PC-3 (cell line): ENCODE measurements around the gene FUT7. TPM values are rescaled to one million over a fixed set of nuclear protein-coding genes. Genes with fewer than 3 reads are reported as not detected.

Experiments
- ATAC-seq: fragments of 200-7000 bp; cut with Tn5 transposase; 2 replicates; pipeline ENCODE4 v1.9.1; 2020; ENCODE audit warnings: mild to moderate bottlenecking, moderate library complexity
- BruUV-seq: library from RNA; stranded (reverse); fragments of 400-500 nt; replicated peaks from 2 replicates; lab custom pipeline; 2021; lab: Mats Ljungman, UMichigan
- CTCF ChIA-PET: fragments of 300-600 bp; sonication (Branson Sonifier 250); formaldehyde crosslinking; loops from one replicate; lab custom pipeline; 2022; ENCODE audit warnings: antibody characterized with exemption; lab: Charles Lee
- POLR2A ChIA-PET: fragments of 300-600 bp; sonication (Branson Sonifier 250); formaldehyde crosslinking; loops from one replicate; lab custom pipeline; 2022; ENCODE audit warnings: antibody characterized with exemption; ENCODE audit not compliant: unreplicated experiment; lab: Charles Lee
- DNase-seq: peaks from one replicate; pipeline ENCODE4 v3.0.0-alpha.2; 2015
- H2AFZ ChIP-seq: fragments of 300-600 bp; sonication (generic); 2 replicates; pipeline ENCODE4 v1.6.0; 2016; ENCODE audit warnings: antibody characterized with exemption, low read length
- H3F3A ChIP-seq: fragments of 300-600 bp; sonication (generic); one replicate; pipeline ENCODE4 v1.6.0; 2017; ENCODE audit warnings: antibody characterized with exemption, low read length, control low read depth, mild to moderate bottlenecking; ENCODE audit not compliant: unreplicated experiment
- H3K27ac ChIP-seq: fragments of 300-600 bp; sonication (generic); 2 replicates; pipeline ENCODE4 v1.5.1; 2016; ENCODE audit warnings: mild to moderate bottlenecking, low read length
- H3K27me3 ChIP-seq: fragments of 300-600 bp; sonication (generic); 2 replicates; pipeline ENCODE4 v1.6.1; 2016; ENCODE audit warnings: low read length, mixed read lengths
- H3K36me3 ChIP-seq: fragments of 300-600 bp; sonication (generic); 2 replicates; pipeline ENCODE4 v1.6.1; 2016; ENCODE audit warnings: low read depth, mixed run types, low read length, mixed read lengths
- H3K4me1 ChIP-seq: fragments of 300-600 bp; sonication (generic); 2 replicates; pipeline ENCODE4 v1.5.1; 2016; ENCODE audit warnings: low read length; ENCODE audit not compliant: insufficient read depth
- H3K4me2 ChIP-seq: fragments of 300-600 bp; sonication (generic); 2 replicates; pipeline ENCODE4 v1.6.0; 2016; ENCODE audit warnings: low read length
- H3K4me3 ChIP-seq: fragments of 300-600 bp; sonication (generic); 2 replicates; pipeline ENCODE4 v1.5.1; 2016; ENCODE audit warnings: mild to moderate bottlenecking, low read length, mixed read lengths
- H3K79me2 ChIP-seq: fragments of 300-600 bp; sonication (generic); 2 replicates; pipeline ENCODE4 v1.6.1; 2017; ENCODE audit warnings: low read length, mixed read lengths
- H3K9ac ChIP-seq: fragments of 300-600 bp; sonication (generic); 2 replicates; pipeline ENCODE4 v1.6.0; 2016; ENCODE audit warnings: mild to moderate bottlenecking, low read length
- H3K9me2 ChIP-seq: fragments of 300-600 bp; sonication (generic); replicated peaks from 2 replicates; pipeline ENCODE4 v1.6.1; 2016; ENCODE audit warnings: mixed run types, low read length, mixed read lengths
- H3K9me3 ChIP-seq: fragments of 300-600 bp; sonication (generic); 2 replicates; pipeline ENCODE4 v1.6.1; 2016; ENCODE audit warnings: low read length, mixed read lengths
- H4K20me1 ChIP-seq: fragments of 300-600 bp; sonication (generic); 2 replicates; pipeline ENCODE4 v1.6.1; 2016; ENCODE audit warnings: low read length, mixed read lengths
- CTCF ChIP-seq: fragments of 300-600 bp; sonication (generic); conservative IDR thresholded peaks from 2 replicates; pipeline ENCODE4 v1.5.1; 2017; ENCODE audit warnings: antibody characterized with exemption, low read depth, mild to moderate bottlenecking, low read length
- EZH2 ChIP-seq: fragments of 300-600 bp; sonication (generic); IDR thresholded peaks from one replicate; pipeline ENCODE4 v1.6.1; 2017; ENCODE audit warnings: antibody characterized with exemption, mild to moderate bottlenecking, low read length; ENCODE audit not compliant: unreplicated experiment
- EZH2phosphoT487 ChIP-seq: fragments of 300-600 bp; sonication (generic); IDR thresholded peaks from 2 replicates; pipeline ENCODE4 v1.6.1; 2018; ENCODE audit warnings: mild to moderate bottlenecking, antibody characterized with exemption, low read length, borderline replicate concordance
- intact Hi-C: fragments of 100-400 bp; cut with micrococcal nuclease; formaldehyde crosslinking; loops from 2 replicates; pipeline ENCODE4 v1.9.0; 2023
- total RNA-seq: library from RNA; depleted of rRNA; stranded (reverse); fragments of >200 nt; gene quantifications from 2 replicates; pipeline ENCODE4 v1.2.3, GENCODE V29; 2014

FUT7 gene
- total RNA-seq, 1 experiment from 2014 or later: not detected

- 0 out of 2 replicates have a peak within 1 kb of the TSS, but pooled peaks have one; percentile 25 for H3K9ac ChIP-seq
- peak within 1 kb of the TSS; percentile 68 for H3K4me3 ChIP-seq
- no peak within 1 kb of the TSS for H3K27ac ChIP-seq
- no peaks in the 10 kb centered on the region for H3K27me3 ChIP-seq
- H3K79me2 ChIP-seq: peaks cover 12% of the 10 kb centered on the region; the same call in 1 of the 2 replicates
- BruUV-seq: no TSS peak
- no peaks in the 10 kb centered on the region for H4K20me1 ChIP-seq
- ChIA-PET POLR2A (no interaction called here), CTCF (no interaction called here)
- peak within 1 kb of the TSS; percentile 95 for H2AFZ ChIP-seq
- ATAC-seq (peak; percentile 27), DNase-seq (peak; percentile 23)
- no peak for TF ChIP-seq CTCF
- no peak for TF ChIP-seq EZH2
- no peak for TF ChIP-seq EZH2phosphoT487
- no peaks in the 10 kb centered on the region for H3K9me3 ChIP-seq
- no peaks in the 10 kb centered on the region for H3K9me2 ChIP-seq
- no peaks in the 10 kb centered on the region for H3K36me3 ChIP-seq
- intact Hi-C loops: loop anchor here (5.0 kb wide), 1 partner anchor 125 kb away; no protein-coding TSS in a partner anchor
- H3K4me2 ChIP-seq: peak within 1 kb of the TSS; percentile 97
- peaks cover 13% of the 10 kb centered on the region; the same call in 1 of the 2 replicates for H3K4me1 ChIP-seq
- no peaks in the 10 kb centered on the region for H3F3A ChIP-seq
Observed at GRCh38 chr9:137027369-137028262, 4.3 kb downstream of the FUT7 start, which contains the start of gene ABCA2. ABCA2 (minus strand) TSS chr9:137028237; CDS start chr9:137028140, 97 bp downstream.

GRCh38 chr9:137026828-137027227 lies 5.1 kb downstream of the FUT7 start:
- Histone ChIP-seq H3K9me2 (no peaks in the 10 kb centered on the region), H2AFZ (no peak overlapping the region), H3K4me3 (peak overlapping the region; percentile 65), H3K36me3 (no peaks in the 10 kb centered on the region), H4K20me1 (no peaks in the 10 kb centered on the region), H3F3A (no peaks in the 10 kb centered on the region), H3K9me3 (no peaks in the 10 kb centered on the region), H3K9ac (no peak overlapping the region), H3K4me1 (peaks cover 17% of the 10 kb centered on the region; the same call in 1 of the 2 replicates), H3K79me2 (peaks cover 12% of the 10 kb centered on the region; the same call in 1 of the 2 replicates), H3K27ac (no peak overlapping the region), H3K4me2 (peak overlapping the region; percentile 80), H3K27me3 (no peaks in the 10 kb centered on the region)
- BruUV-seq: no TSS peak
- intact Hi-C loops: loop anchor here (5.0 kb wide), 1 partner anchor 125 kb away; no protein-coding TSS in a partner anchor
- TF ChIP-seq EZH2phosphoT487 (no peak), EZH2 (no peak), CTCF (no peak)
- DNase-seq (no peak), ATAC-seq (no peak)
- ChIA-PET POLR2A (no interaction called here), CTCF (no interaction called here)
